ENCODE results near the gene ZMYND11.

- TF ChIP-seq CTCF (IDR thresholded peaks at IDR 0.05 in 8 of 11, conservative IDR thresholded peaks at IDR 0.05 in 3 of 11): no peak
- no peak for TF ChIP-seq POLR2AphosphoS5 (IDR thresholded peaks at IDR 0.05)
- no peak for TF ChIP-seq POLR2A (IDR thresholded peaks at IDR 0.05)
These were observed 134.3 kb downstream of the ZMYND11 start for GRCh38 chr10:269440-270074.
